Testis (tissue), 3 donors: ENCODE measurements around the gene WNT11. TPM values are rescaled to one million over a fixed set of nuclear protein-coding genes. Genes with fewer than 3 reads are reported as not detected.

Experiments
- DNase-seq: peaks from one replicate; pipeline ENCODE4 v3.0.0-alpha.2; 2019
- H3K27ac ChIP-seq, 2 donors: fragments of 200-600 bp; sonication (generic); one replicate each; pipeline ENCODE4 v1.5.1; 2019
- H3K27me3 ChIP-seq: fragments of 200-600 bp; sonication (generic); one replicate; pipeline ENCODE4 v1.5.1; 2019
- H3K36me3 ChIP-seq: fragments of 200-600 bp; sonication (generic); one replicate; pipeline ENCODE4 v1.5.1; 2017; ENCODE audit warnings: low read depth; ENCODE audit errors: missing control alignments
- H3K4me1 ChIP-seq: fragments of 200-600 bp; sonication (generic); one replicate; pipeline ENCODE4 v1.5.1; 2019
- H3K4me3 ChIP-seq, 2 donors: fragments of 200-600 bp; sonication (generic); one replicate each; pipeline ENCODE4 v1.5.1; 2017 to 2019
- H3K9me3 ChIP-seq: fragments of 200-600 bp; sonication (generic); one replicate; pipeline ENCODE4 v1.5.1; 2017
- POLR2A ChIP-seq: fragments of 450-650 bp; IDR thresholded peaks from one replicate; pipeline ENCODE4 v1.6.1; 2017; ENCODE audit warnings: antibody characterized with exemption, mild to moderate bottlenecking, moderate library complexity
- WGBS, 2 donors: methylation state at CpG; one replicate each; pipeline ENCODE4 v1.1.5; 2018; 5-methylcytosine and 5-hydroxymethylcytosine counted together
- intact Hi-C: fragments of 100-400 bp; cut with DNase I; formaldehyde crosslinking; loops from one replicate; pipeline ENCODE4 v1.15.1; 2023; ENCODE audit warnings: low total_unique reads
- polyA plus RNA-seq: library from polyadenylated mRNA; stranded (reverse); fragments of 350-450 nt; fragmentation: Illumina TruSeq; extraction: RNeasy Lipid Tissue Mini Kit (QIAGEN cat#74804); gene quantifications from one replicate; pipeline ENCODE4 v1.2.3, GENCODE V29; 2014; ENCODE audit warnings: low read depth, low replicate concordance; ENCODE audit not compliant: insufficient read depth
- total RNA-seq, 2 donors: library from RNA; depleted of rRNA; stranded (reverse); fragments of >200 nt; gene quantifications; one replicate each; pipeline ENCODE4 v1.2.3, GENCODE V29; 2016
- TF ChIP-seq, protein P1 (sequence below), 3 experiments: fragments of 450-650 bp in 2 of 3; fragments of 200-600 bp in 1 of 3; sonication (generic) in 1 of 3; IDR thresholded peaks; one replicate each; pipeline ENCODE4 v1.5.1; 2016 to 2019; ENCODE audit warnings: antibody characterized with exemption in 3 of 3, mild to moderate bottlenecking in 2 of 3, moderate library complexity in 1 of 3

The WNT11 gene
- total and polyA plus RNA-seq, 3 donors from 2014 or later = 2.7 to 4.3 (median 2.8) TPM

DNA sequence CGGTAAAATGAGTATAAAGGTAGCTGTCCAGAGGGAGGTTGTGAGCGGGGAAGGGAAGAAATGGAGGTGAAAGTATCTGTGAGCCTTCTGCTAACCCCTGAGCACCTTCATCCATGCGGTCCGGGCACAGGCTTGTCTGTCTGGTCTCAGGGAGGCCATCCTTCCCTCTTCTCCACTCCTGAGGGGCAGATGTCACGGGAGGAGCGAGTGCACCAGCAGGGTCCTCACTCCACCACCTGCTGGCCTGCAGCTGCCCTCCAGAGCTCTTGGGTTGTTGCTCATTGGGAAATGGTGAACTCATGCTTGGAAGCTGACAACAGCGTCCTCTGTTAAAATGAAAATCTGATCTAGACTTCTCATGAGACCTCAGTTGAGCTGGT lies 33.8 kb upstream of the WNT11 start:
- intact Hi-C loops = no loop called here
- 92 to 99% methylated on average over 7 of the region's 7 CpGs for WGBS, 2 donors
- Histone ChIP-seq H3K27me3 (no peaks in the 10 kb centered on the region), H3K4me1 (no peaks in the 10 kb centered on the region), H3K4me3 (no peak overlapping the region), H3K27ac (no peak overlapping the region), H3K9me3 (no peaks in the 10 kb centered on the region), H3K36me3 (no peaks in the 10 kb centered on the region)
- DNase-seq = no peak
- TF ChIP-seq, protein P1, sequence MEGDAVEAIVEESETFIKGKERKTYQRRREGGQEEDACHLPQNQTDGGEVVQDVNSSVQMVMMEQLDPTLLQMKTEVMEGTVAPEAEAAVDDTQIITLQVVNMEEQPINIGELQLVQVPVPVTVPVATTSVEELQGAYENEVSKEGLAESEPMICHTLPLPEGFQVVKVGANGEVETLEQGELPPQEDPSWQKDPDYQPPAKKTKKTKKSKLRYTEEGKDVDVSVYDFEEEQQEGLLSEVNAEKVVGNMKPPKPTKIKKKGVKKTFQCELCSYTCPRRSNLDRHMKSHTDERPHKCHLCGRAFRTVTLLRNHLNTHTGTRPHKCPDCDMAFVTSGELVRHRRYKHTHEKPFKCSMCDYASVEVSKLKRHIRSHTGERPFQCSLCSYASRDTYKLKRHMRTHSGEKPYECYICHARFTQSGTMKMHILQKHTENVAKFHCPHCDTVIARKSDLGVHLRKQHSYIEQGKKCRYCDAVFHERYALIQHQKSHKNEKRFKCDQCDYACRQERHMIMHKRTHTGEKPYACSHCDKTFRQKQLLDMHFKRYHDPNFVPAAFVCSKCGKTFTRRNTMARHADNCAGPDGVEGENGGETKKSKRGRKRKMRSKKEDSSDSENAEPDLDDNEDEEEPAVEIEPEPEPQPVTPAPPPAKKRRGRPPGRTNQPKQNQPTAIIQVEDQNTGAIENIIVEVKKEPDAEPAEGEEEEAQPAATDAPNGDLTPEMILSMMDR (IDR thresholded peaks at IDR 0.05) = no peak
- no peak for TF ChIP-seq POLR2A

GRCh38 chr11:76239483-76240160 lies 33.3 kb upstream of the WNT11 start:
- intact Hi-C loops = no loop called here
- no peak for DNase-seq
- no peaks in the 10 kb centered on the region for H3K27me3 ChIP-seq
- H3K4me3 ChIP-seq = no peak overlapping the region
- H3K4me1 ChIP-seq = no peaks in the 10 kb centered on the region
- H3K9me3 ChIP-seq = no peaks in the 10 kb centered on the region
- no peaks in the 10 kb centered on the region for H3K36me3 ChIP-seq
- TF ChIP-seq, protein P1 (IDR thresholded peaks at IDR 0.05) = no peak
- TF ChIP-seq POLR2A = no peak
- H3K27ac ChIP-seq = no peak overlapping the region
- WGBS, 2 donors = 89 to 93% methylated on average over 11 of the region's 11 CpGs

- Histone ChIP-seq H3K4me3 (no peak overlapping the region), H3K9me3 (no peaks in the 10 kb centered on the region), H3K27ac (no peak overlapping the region), H3K27me3 (no peaks in the 10 kb centered on the region), H3K36me3 (no peaks in the 10 kb centered on the region), H3K4me1 (peaks cover 7% of the 10 kb centered on the region)
- TF ChIP-seq, protein P1 (IDR thresholded peaks at IDR 0.05) = no peak
- no peak for TF ChIP-seq POLR2A
- 70 to 94% methylated on average over 2 to 6 of the region's 6 CpGs for WGBS, 2 donors
- no peak for DNase-seq
- intact Hi-C loops = no loop called here
These were observed 32.2 kb upstream of the WNT11 start for GRCh38 chr11:76238551-76238950.

GRCh38 chr11:76237914-76238313 lies 31.6 kb upstream of the WNT11 start:
- Histone ChIP-seq H3K4me3 (no peak overlapping the region), H3K9me3 (no peaks in the 10 kb centered on the region), H3K27me3 (no peaks in the 10 kb centered on the region), H3K27ac (no peak overlapping the region), H3K4me1 (peaks cover 7% of the 10 kb centered on the region), H3K36me3 (no peaks in the 10 kb centered on the region)
- no peak for TF ChIP-seq POLR2A
- TF ChIP-seq, protein P1 (IDR thresholded peaks at IDR 0.05) = no peak
- DNase-seq = no peak
- intact Hi-C loops = no loop called here

GRCh38 chr11:76237000-76237649 lies 30.8 kb upstream of the WNT11 start:
- intact Hi-C loops = no loop called here
- peaks cover 7% of the 10 kb centered on the region for H3K4me1 ChIP-seq
- no peak overlapping the region for H3K4me3 ChIP-seq
- no peak for TF ChIP-seq POLR2A
- TF ChIP-seq, protein P1 (IDR thresholded peaks at IDR 0.05) = no peak
- H3K27ac ChIP-seq = no peak overlapping the region
- H3K9me3 ChIP-seq = no peaks in the 10 kb centered on the region
- H3K36me3 ChIP-seq = no peaks in the 10 kb centered on the region
- 73 to 77% methylated on average over 8 of the region's 8 CpGs for WGBS, 2 donors
- DNase-seq = no peak
- H3K27me3 ChIP-seq = no peaks in the 10 kb centered on the region
